ENCODE results near the gene FKBP15.

- TF ChIP-seq CTCF (IDR thresholded peaks at IDR 0.05; ENCODE audit: control extremely low read depth in 1 of 3, insufficient read depth in 1 of 3, low read depth in 1 of 3, low read length in 3 of 3): no peak
- TF ChIP-seq RAD21 (IDR thresholded peaks at IDR 0.05 in 1 of 2, conservative IDR thresholded peaks at IDR 0.05 in 1 of 2; ENCODE audit: low read depth in 2 of 2, low read length in 2 of 2): no peak
- TF ChIP-seq POLR2A (IDR thresholded peaks at IDR 0.05; ENCODE audit: control extremely low read depth in 1 of 2, low read depth in 2 of 2, low read length in 2 of 2): no peak
- no peak for TF ChIP-seq EZH2 (IDR thresholded peaks at IDR 0.05; ENCODE audit: low read depth, low read length, severe bottlenecking)
- no peak for TF ChIP-seq RBBP5 (IDR thresholded peaks at IDR 0.05; ENCODE audit: borderline replicate concordance, low read depth, low read length)
- no peak for TF ChIP-seq GABPA (IDR thresholded peaks at IDR 0.05; ENCODE audit: borderline replicate concordance, insufficient read depth, low read length)
Measured at GRCh38 chr9:113155911-113156588, 65.0 kb downstream of the FKBP15 start.

Data from H1 (cell line).